ENCODE results near the gene B9D1.

The B9D1 gene

GRCh38 chr17:19338031-19338990, 24.2 kb downstream of the B9D1 start:
- DNase-seq (ENCODE audit: low spot score) = no peak

GRCh38 chr17:19337712-19338023, 24.9 kb downstream of the B9D1 start:
- no peak for DNase-seq (ENCODE audit: low spot score)

GRCh38 chr17:19336938-19337711, 25.4 kb downstream of the B9D1 start:
- no peak for DNase-seq (ENCODE audit: low spot score)

GRCh38 chr17:19335951-19336631, 26.4 kb downstream of the B9D1 start:
- DNase-seq (ENCODE audit: low spot score) = no peak

GRCh38 chr17:19334331-19334730, 28.2 kb downstream of the B9D1 start:
- no peak for DNase-seq (ENCODE audit: low spot score)

GRCh38 chr17:19333736-19334290, 28.7 kb downstream of the B9D1 start:
- no peak for DNase-seq (ENCODE audit: low spot score)

- DNase-seq (ENCODE audit: low spot score) = no peak
Measured at GRCh38 chr17:19333132-19333440, 29.4 kb downstream of the B9D1 start.

GRCh38 chr17:19332371-19333131, 30.0 kb downstream of the B9D1 start:
- DNase-seq (ENCODE audit: low spot score) = no peak

GRCh38 chr17:19331543-19332245, 30.8 kb downstream of the B9D1 start:
- no peak for DNase-seq (ENCODE audit: low spot score)

GRCh38 chr17:19331134-19331533, 31.4 kb downstream of the B9D1 start:
- no peak for DNase-seq (ENCODE audit: low spot score)

GRCh38 chr17:19330271-19330670, 32.3 kb downstream of the B9D1 start:
- DNase-seq (ENCODE audit: low spot score) = no peak

GRCh38 chr17:19329839-19330238, 32.7 kb downstream of the B9D1 start:
- no peak for DNase-seq (ENCODE audit: low spot score)

- no peak for DNase-seq (ENCODE audit: low spot score)
Measured at GRCh38 chr17:19329136-19329535, 33.4 kb downstream of the B9D1 start.

- no peak for DNase-seq (ENCODE audit: low spot score)
Measured at GRCh38 chr17:19328441-19329061, 34.0 kb downstream of the B9D1 start.

GRCh38 chr17:19327031-19327783, 35.3 kb downstream of the B9D1 start:
- no peak for DNase-seq (ENCODE audit: low spot score)

- no peak for DNase-seq (ENCODE audit: low spot score)
Measured at GRCh38 chr17:19325542-19325941, 37.0 kb downstream of the B9D1 start.

- DNase-seq (ENCODE audit: low spot score) = no peak
Measured at GRCh38 chr17:19322861-19323260, 39.7 kb downstream of the B9D1 start.

GRCh38 chr17:19322129-19322505, 40.4 kb downstream of the B9D1 start:
- no peak for DNase-seq (ENCODE audit: low spot score)

- DNase-seq (ENCODE audit: low spot score) = no peak
Measured at GRCh38 chr17:19321481-19322128, 40.9 kb downstream of the B9D1 start.
